ENCODE results near the gene NEDD8.

The NEDD8 gene

GRCh38 chr14:24262821-24263733 is 30.9 kb upstream of the NEDD8 start, which contains the start of gene TGM1:
TGM1 (minus strand) TSS chr14:24263177; CDS start chr14:24262352, 825 bp downstream.
- no peak for DNase-seq

- DNase-seq, result no peak
Observed at GRCh38 chr14:24261969-24262327, 29.8 kb upstream of the NEDD8 start.

GRCh38 chr14:24261256-24261968 is 29.2 kb upstream of the NEDD8 start:
- DNase-seq, result no peak

- no peak for DNase-seq
Observed at GRCh38 chr14:24260780-24261157, 28.6 kb upstream of the NEDD8 start.

- no peak for DNase-seq
Observed at GRCh38 chr14:24260026-24260779, 28.0 kb upstream of the NEDD8 start.

- DNase-seq, result no peak
Observed at GRCh38 chr14:24259282-24260025, 27.3 kb upstream of the NEDD8 start.

- no peak for DNase-seq
Observed at GRCh38 chr14:24258548-24259265, 26.5 kb upstream of the NEDD8 start.

- DNase-seq, result no peak
Observed at GRCh38 chr14:24258119-24258518, 26.0 kb upstream of the NEDD8 start.

GRCh38 chr14:24256960-24257359 is 24.8 kb upstream of the NEDD8 start:
- DNase-seq, result no peak

- DNase-seq, result no peak
Observed at GRCh38 chr14:24255931-24256711, 24.0 kb upstream of the NEDD8 start.

GRCh38 chr14:24255438-24255837 is 23.3 kb upstream of the NEDD8 start:
- no peak for DNase-seq

GRCh38 chr14:24254630-24255392 is 22.6 kb upstream of the NEDD8 start:
- DNase-seq, result no peak

GRCh38 chr14:24253936-24254335 is 21.8 kb upstream of the NEDD8 start:
- no peak for DNase-seq

GRCh38 chr14:24252289-24253124 is 20.3 kb upstream of the NEDD8 start:
- DNase-seq, result no peak

- no peak for DNase-seq
Observed at GRCh38 chr14:24251880-24252288, 19.7 kb upstream of the NEDD8 start.

- DNase-seq, result no peak
Observed at GRCh38 chr14:24250354-24250753, 18.2 kb upstream of the NEDD8 start.

- DNase-seq, result no peak
Observed at GRCh38 chr14:24249230-24250021, 17.3 kb upstream of the NEDD8 start.

- DNase-seq, result no peak
Observed at GRCh38 chr14:24247422-24247821, 15.3 kb upstream of the NEDD8 start.
